Stimulated activated CD4-positive, alpha-beta T cell treated with anti-CD3 and anti-CD28 coated beads, Interleukin-2, amount 100 ng/mL, for 4 hours (primary cell): ENCODE measurements around the gene BPGM.

ENCODE experiments used
- DNase-seq: peaks from one replicate; pipeline ENCODE4 v3.0.0-alpha.2; 2020; ENCODE audit warnings: low read depth

BPGM gene

GRCh38 chr7:134720091-134720935, 73.7 kb downstream of the BPGM start:
- no peak for DNase-seq

GRCh38 chr7:134721171-134721570, 74.5 kb downstream of the BPGM start:
- DNase-seq = no peak

- DNase-seq = no peak
Observed at GRCh38 chr7:134722786-134723322, 76.2 kb downstream of the BPGM start.

- no peak for DNase-seq
Observed at GRCh38 chr7:134723892-134724291, 77.2 kb downstream of the BPGM start.

GRCh38 chr7:134724606-134725005, 78.0 kb downstream of the BPGM start:
- no peak for DNase-seq

- no peak for DNase-seq
Observed at GRCh38 chr7:134726581-134726980, 79.9 kb downstream of the BPGM start.

GRCh38 chr7:134727711-134728110, 81.1 kb downstream of the BPGM start:
- DNase-seq = no peak
